Epithelial cell of proximal tubule (primary cell): ENCODE measurements around the gene ARHGEF4. TPM values are rescaled to one million over a fixed set of nuclear protein-coding genes. Genes with fewer than 3 reads are reported as not detected.

ENCODE experiments used
- DNase-seq: peaks from one replicate; pipeline ENCODE4 v3.0.0-alpha.2; 2011; ENCODE audit warnings: low read depth
- H3K4me3 ChIP-seq: 2 replicates; pipeline ENCODE4 v1.5.1; 2011; ENCODE audit warnings: low read depth, mild to moderate bottlenecking, low read length
- total RNA-seq: library from RNA; depleted of rRNA; stranded (reverse); fragments of >200 nt; gene quantifications from 2 replicates; pipeline ENCODE4 v1.2.3, GENCODE V29; 2015
- TF ChIP-seq, protein P1 (sequence below): conservative IDR thresholded peaks from 2 replicates; pipeline ENCODE4 v1.5.1; 2012; ENCODE audit warnings: low read depth, mild to moderate bottlenecking, low read length

The ARHGEF4 gene
- total RNA-seq, 1 donor from 2014 or later = 2.1 TPM

GRCh38 chr2:131048641-131049040, 211.9 kb downstream of the ARHGEF4 start:
- TF ChIP-seq, protein P1, sequence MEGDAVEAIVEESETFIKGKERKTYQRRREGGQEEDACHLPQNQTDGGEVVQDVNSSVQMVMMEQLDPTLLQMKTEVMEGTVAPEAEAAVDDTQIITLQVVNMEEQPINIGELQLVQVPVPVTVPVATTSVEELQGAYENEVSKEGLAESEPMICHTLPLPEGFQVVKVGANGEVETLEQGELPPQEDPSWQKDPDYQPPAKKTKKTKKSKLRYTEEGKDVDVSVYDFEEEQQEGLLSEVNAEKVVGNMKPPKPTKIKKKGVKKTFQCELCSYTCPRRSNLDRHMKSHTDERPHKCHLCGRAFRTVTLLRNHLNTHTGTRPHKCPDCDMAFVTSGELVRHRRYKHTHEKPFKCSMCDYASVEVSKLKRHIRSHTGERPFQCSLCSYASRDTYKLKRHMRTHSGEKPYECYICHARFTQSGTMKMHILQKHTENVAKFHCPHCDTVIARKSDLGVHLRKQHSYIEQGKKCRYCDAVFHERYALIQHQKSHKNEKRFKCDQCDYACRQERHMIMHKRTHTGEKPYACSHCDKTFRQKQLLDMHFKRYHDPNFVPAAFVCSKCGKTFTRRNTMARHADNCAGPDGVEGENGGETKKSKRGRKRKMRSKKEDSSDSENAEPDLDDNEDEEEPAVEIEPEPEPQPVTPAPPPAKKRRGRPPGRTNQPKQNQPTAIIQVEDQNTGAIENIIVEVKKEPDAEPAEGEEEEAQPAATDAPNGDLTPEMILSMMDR = no peak
- no peak overlapping the region for H3K4me3 ChIP-seq
- DNase-seq = no peak

- TF ChIP-seq, protein P1 = no peak
- no peak for DNase-seq
- H3K4me3 ChIP-seq = no peak overlapping the region
Observed at GRCh38 chr2:131049150-131049718, 212.5 kb downstream of the ARHGEF4 start.

DNA sequence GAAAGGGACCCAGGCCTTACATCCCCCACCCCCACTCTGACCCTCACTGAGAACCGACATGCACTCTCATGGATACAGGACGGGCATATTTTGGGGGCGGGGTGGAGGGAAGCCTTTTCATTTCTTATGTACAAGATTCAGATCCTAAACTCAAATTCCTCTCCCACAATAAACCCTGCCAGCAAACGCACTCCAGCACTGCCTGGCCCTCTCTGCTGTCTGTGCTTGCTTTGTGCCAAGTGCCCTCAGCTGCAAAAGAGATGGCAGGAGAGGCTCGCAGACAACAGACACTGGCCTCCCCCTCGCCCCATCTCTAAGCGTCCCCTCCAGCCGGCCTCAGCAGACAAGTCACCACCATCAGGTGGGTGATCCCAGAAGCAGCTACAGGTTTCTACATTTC, 214.2 kb downstream of the ARHGEF4 start:
- TF ChIP-seq, protein P1 = no peak
- H3K4me3 ChIP-seq = no peak overlapping the region
- no peak for DNase-seq

- DNase-seq = no peak
- no peak overlapping the region for H3K4me3 ChIP-seq
Observed at GRCh38 chr2:131052741-131053263, 216.1 kb downstream of the ARHGEF4 start.

DNA sequence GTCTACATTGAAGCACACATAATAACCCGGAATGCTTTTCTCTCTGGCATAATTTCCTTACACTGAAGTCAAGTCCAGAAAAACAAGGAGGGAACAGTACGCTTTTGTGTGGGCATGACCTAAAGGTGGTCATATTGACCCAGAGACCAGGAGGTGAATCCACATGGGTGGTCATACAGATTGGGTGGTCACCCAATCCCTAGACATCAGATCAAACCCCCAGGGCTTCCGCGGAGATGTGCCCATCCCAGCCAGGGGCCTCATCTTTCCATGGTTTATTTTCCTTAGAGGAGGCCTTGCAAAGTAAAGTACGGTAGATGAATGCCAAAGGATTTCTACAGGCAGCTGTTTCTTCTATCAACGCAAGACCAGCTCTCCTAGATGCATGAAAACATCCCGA, 217.8 kb downstream of the ARHGEF4 start:
- DNase-seq = no peak
- TF ChIP-seq, protein P1 = no peak
- no peak overlapping the region for H3K4me3 ChIP-seq

More at GRCh38 chr2:131052741-131053263, 216.1 kb downstream of the ARHGEF4 start:
- TF ChIP-seq, protein P1 = no peak

DNA sequence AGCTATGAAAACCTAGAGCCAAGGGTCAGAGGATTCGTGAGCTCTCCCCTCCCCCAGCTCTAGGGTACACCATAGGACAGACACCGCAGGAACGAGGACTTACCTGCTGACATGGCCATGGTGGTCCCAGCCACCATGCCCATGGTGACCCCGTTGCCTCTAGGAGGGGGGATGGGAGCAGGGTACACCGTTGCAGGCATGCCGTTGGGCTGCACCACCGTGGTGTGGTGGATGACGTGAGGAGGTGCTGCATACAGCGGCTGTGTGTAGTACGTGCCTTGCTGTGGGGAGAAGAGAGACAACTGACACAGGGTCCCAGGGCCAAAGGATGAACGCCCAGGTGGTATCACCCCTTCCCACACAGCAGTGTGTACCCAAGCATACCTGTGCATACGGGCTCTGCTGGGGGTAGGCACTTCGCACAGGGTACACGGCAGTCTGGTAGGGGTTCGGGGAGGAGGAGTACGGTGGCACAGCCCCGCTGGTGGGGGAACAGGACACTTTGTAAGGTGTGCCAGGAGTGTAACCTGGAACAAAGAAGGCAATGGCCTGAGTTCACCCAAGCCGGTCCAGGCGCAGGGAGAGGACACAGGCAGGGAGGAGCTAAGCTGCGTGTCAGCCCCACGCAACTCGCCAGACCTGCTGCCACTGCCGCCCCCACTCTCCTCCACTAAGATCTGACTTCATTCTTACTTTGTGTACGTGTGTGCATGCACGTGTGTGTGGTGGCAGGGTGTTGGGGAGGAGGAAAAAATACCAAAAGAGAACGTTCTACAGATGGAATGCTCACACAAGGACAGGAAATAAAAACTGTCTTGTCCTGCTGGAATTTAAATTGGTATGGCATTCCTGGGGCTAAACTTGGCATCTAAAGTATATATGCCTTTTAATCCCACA, 218.7 kb downstream of the ARHGEF4 start:
- no peak for DNase-seq
- TF ChIP-seq, protein P1 = no peak
- H3K4me3 ChIP-seq = no peak overlapping the region
